ENCODE results near the gene KRT86. TPM values are rescaled to one million over a fixed set of nuclear protein-coding genes. Genes with fewer than 3 reads are reported as not detected.

Gene KRT86
- total and polyA plus RNA-seq, 2 experiments from 2014 or later = 0.16 TPM; not detected in 1

Other genes starting within 250 kb of the KRT86 start
- gene NR4A1, start 223.2 kb upstream of the KRT86 start, total RNA-seq (2014; rRNA removed; shearing (Covaris generic)) = 13.4 and 19.1 TPM in 2 replicates
- gene NR4A1, start 223.2 kb upstream of the KRT86 start, polyA plus RNA-seq (2016; fragmentation: Nextera tagmentation; extraction: Ambion mirVana) = 7.5 and 8.3 TPM in 2 replicates
- gene ATG101, start 204.7 kb upstream of the KRT86 start, total RNA-seq (2014; rRNA removed; shearing (Covaris generic)) = 60.3 and 111 TPM in 2 replicates
- gene ATG101, start 204.7 kb upstream of the KRT86 start, polyA plus RNA-seq (2016; fragmentation: Nextera tagmentation; extraction: Ambion mirVana) = 27.7 and 29.4 TPM in 2 replicates
- gene SMIM41, start 194.9 kb upstream of the KRT86 start, total RNA-seq (2014; rRNA removed; shearing (Covaris generic)) = 0.12 and 0.66 TPM in 2 replicates
- gene SMIM41, start 194.9 kb upstream of the KRT86 start, polyA plus RNA-seq (2016; fragmentation: Nextera tagmentation; extraction: Ambion mirVana) = 0.66 and 0.80 TPM in 2 replicates
- not detected in 2 replicates for gene KRT80, start 82.6 kb upstream of the KRT86 start, total RNA-seq (2014; rRNA removed; shearing (Covaris generic))
- gene KRT80, start 82.6 kb upstream of the KRT86 start, polyA plus RNA-seq (2016; fragmentation: Nextera tagmentation; extraction: Ambion mirVana) = not detected in 2 replicates
- 9.4 and 11.7 TPM in 2 replicates for gene KRT7, start 41.4 kb upstream of the KRT86 start, total RNA-seq (2014; rRNA removed; shearing (Covaris generic))
- 6.5 and 16.4 TPM in 2 replicates for gene KRT7, start 41.4 kb upstream of the KRT86 start, polyA plus RNA-seq (2016; fragmentation: Nextera tagmentation; extraction: Ambion mirVana)
- not detected in 2 replicates for gene KRT81, start 16.9 kb downstream of the KRT86 start, total RNA-seq (2014; rRNA removed; shearing (Covaris generic))
- not detected in 2 replicates for gene KRT81, start 16.9 kb downstream of the KRT86 start, polyA plus RNA-seq (2016; fragmentation: Nextera tagmentation; extraction: Ambion mirVana)
- not detected in 2 replicates for gene KRT83, start 46.8 kb downstream of the KRT86 start, total RNA-seq (2014; rRNA removed; shearing (Covaris generic))
- not detected in 2 replicates for gene KRT83, start 46.8 kb downstream of the KRT86 start, polyA plus RNA-seq (2016; fragmentation: Nextera tagmentation; extraction: Ambion mirVana)
- not detected in 2 replicates for gene KRT85, start 92.8 kb downstream of the KRT86 start, total RNA-seq (2014; rRNA removed; shearing (Covaris generic))
- not detected in 2 replicates for gene KRT85, start 92.8 kb downstream of the KRT86 start, polyA plus RNA-seq (2016; fragmentation: Nextera tagmentation; extraction: Ambion mirVana)
- not detected in 2 replicates for gene KRT84, start 111.0 kb downstream of the KRT86 start, total RNA-seq (2014; rRNA removed; shearing (Covaris generic))
- gene KRT84, start 111.0 kb downstream of the KRT86 start, polyA plus RNA-seq (2016; fragmentation: Nextera tagmentation; extraction: Ambion mirVana) = not detected in 2 replicates
- gene KRT82, start 131.7 kb downstream of the KRT86 start, total RNA-seq (2014; rRNA removed; shearing (Covaris generic)) = not detected in 2 replicates
- gene KRT82, start 131.7 kb downstream of the KRT86 start, polyA plus RNA-seq (2016; fragmentation: Nextera tagmentation; extraction: Ambion mirVana) = not detected in 2 replicates
- gene KRT75, start 159.7 kb downstream of the KRT86 start, total RNA-seq (2014; rRNA removed; shearing (Covaris generic)) = not detected in 2 replicates
- gene KRT75, start 159.7 kb downstream of the KRT86 start, polyA plus RNA-seq (2016; fragmentation: Nextera tagmentation; extraction: Ambion mirVana) = not detected in 2 replicates
- not detected in 2 replicates for gene KRT6B, start 177.5 kb downstream of the KRT86 start, total RNA-seq (2014; rRNA removed; shearing (Covaris generic))
- gene KRT6B, start 177.5 kb downstream of the KRT86 start, polyA plus RNA-seq (2016; fragmentation: Nextera tagmentation; extraction: Ambion mirVana) = not detected in 2 replicates
- gene KRT6C, start 199.2 kb downstream of the KRT86 start, total RNA-seq (2014; rRNA removed; shearing (Covaris generic)) = not detected in 2 replicates
- gene KRT6C, start 199.2 kb downstream of the KRT86 start, polyA plus RNA-seq (2016; fragmentation: Nextera tagmentation; extraction: Ambion mirVana) = not detected in 2 replicates
- gene KRT6A, start 218.6 kb downstream of the KRT86 start, total RNA-seq (2014; rRNA removed; shearing (Covaris generic)) = not detected in 2 replicates
- not detected in 2 replicates for gene KRT6A, start 218.6 kb downstream of the KRT86 start, polyA plus RNA-seq (2016; fragmentation: Nextera tagmentation; extraction: Ambion mirVana)
- gene KRT5, start 245.7 kb downstream of the KRT86 start, total RNA-seq (2014; rRNA removed; shearing (Covaris generic)) = not detected in 2 replicates
- not detected in 2 replicates for gene KRT5, start 245.7 kb downstream of the KRT86 start, polyA plus RNA-seq (2016; fragmentation: Nextera tagmentation; extraction: Ambion mirVana)